ENCODE results near the gene DNAJB4. TPM values are rescaled to one million over a fixed set of nuclear protein-coding genes. Genes with fewer than 3 reads are reported as not detected.

The DNAJB4 gene
- total and polyA plus RNA-seq, 2 of the 13 experiments (the other 11 are each of a cell fraction or from before 2014, with no cell fraction given): 4.4 to 18.6 TPM

- peak; percentile 33; the same call in 1 of the 2 replicates for TF ChIP-seq PAXIP1 (CRISPR knock-in tag; conservative IDR thresholded peaks at IDR 0.05)
- no peak for TF ChIP-seq ZNF180 (CRISPR knock-in tag; IDR thresholded peaks at IDR 0.05; ENCODE audit: borderline replicate concordance, low read depth)
- no peak for TF ChIP-seq THAP9 (CRISPR knock-in tag; IDR thresholded peaks at IDR 0.05; ENCODE audit: borderline replicate concordance)
- TF ChIP-seq HNF1A (IDR thresholded peaks at IDR 0.05; ENCODE audit: low read depth): no peak
- TF ChIP-seq HNF1A (CRISPR knock-in tag; IDR thresholded peaks at IDR 0.05; ENCODE audit: borderline replicate concordance): no peak
- peak; percentile 63; the same call in 1 of the 2 replicates for TF ChIP-seq TFAP4 (IDR thresholded peaks at IDR 0.05; ENCODE audit: borderline replicate concordance, low read depth)
- no peak for TF ChIP-seq IKZF5 (CRISPR knock-in tag; IDR thresholded peaks at IDR 0.05)
- TF ChIP-seq YEATS2 (CRISPR knock-in tag; IDR thresholded peaks at IDR 0.05; ENCODE audit: borderline replicate concordance): peak; percentile 42; the same call in 1 of the 2 replicates
- no peak for TF ChIP-seq PHF5A (CRISPR knock-in tag; IDR thresholded peaks at IDR 0.05; ENCODE audit: low read depth, unreplicated experiment)
- TF ChIP-seq POLR2AphosphoS2 (IDR thresholded peaks at IDR 0.05; ENCODE audit: low read depth, low read length): no peak
- no peak for TF ChIP-seq SMYD3 (CRISPR knock-in tag; IDR thresholded peaks at IDR 0.05)
- peak; percentile 58; the same call in 1 of the 2 replicates for TF ChIP-seq ZBTB21 (CRISPR knock-in tag; IDR thresholded peaks at IDR 0.05)
- no peak for TF ChIP-seq PAWR (CRISPR knock-in tag; IDR thresholded peaks at IDR 0.05; ENCODE audit: borderline replicate concordance)
- TF ChIP-seq ATF7 (IDR thresholded peaks at IDR 0.05): no peak
- no peak for TF ChIP-seq ATF7 (CRISPR knock-in tag; IDR thresholded peaks at IDR 0.05)
Observed at GRCh38 chr1:78004719-78005447, at the start of gene DNAJB4 (continued).
